HG03457 (cell line): ENCODE measurements around the gene ATN1.
A peak's percentile ranks its signal among the peaks of the same experiment; 100 is the strongest.
"Not testable (repeated sequence)": the region's sequence is repeated elsewhere in the genome, so short reads cannot be mapped to it uniquely, and the experiment has no call there.

ENCODE experiments used
- ATAC-seq: cut with Tn5 transposase; IDR thresholded peaks from one replicate; pipeline ENCODE4 v1.9.1; 2021; ENCODE audit warnings: moderate number of reproducible peaks; ENCODE audit not compliant: unreplicated experiment

The ATN1 gene

DNA sequence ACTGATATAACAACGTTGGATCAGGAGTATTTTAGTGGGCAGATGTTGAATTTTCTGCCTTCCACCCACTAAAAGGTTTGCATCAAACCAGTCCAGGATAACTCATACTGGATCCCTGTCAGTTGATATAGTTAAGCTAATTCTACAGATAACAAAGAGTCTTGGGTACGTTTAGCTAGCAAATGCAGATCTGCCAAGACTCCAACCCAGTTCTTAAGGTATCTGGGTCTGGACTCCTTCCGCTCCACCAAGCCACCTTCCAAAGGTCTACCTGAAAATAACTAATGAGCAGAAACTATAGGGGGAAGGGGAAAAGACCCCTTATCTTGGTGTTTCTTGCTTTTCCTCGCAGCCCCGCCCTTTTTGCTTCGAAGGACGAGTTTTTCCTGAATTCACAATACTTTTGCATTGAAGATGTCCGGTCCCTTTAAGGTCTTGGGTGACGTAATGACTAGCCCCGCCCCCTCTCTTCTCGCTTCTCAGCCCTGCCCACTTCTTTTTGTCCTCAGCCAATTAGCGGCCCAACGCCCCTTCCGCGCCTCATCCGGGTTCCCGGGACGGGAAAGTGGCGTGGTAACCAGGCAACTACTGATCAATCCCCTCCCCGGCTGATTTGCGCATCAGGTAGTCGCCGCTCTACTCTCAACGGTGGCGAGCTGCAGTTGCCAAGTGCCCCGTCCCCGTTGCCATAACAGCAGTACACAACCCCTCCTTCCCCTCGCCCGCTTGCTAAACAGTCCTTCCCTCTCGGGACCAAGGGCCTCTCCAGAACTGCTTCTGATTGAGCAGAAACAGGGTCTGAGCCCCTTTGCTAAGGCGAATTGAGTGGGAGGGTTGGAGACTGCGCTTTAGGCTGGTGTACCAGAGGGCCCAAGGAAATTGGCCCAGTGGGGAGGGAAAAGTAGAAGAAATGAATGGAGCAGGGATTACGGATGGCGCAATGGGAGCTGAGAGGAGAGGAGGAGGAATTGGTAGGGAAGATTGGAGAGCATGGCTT lies 23.2 kb upstream of the ATN1 start, which contains the start of gene LRRC23:
TSS of gene LRRC23 (plus strand) at position 543 of the 997 bp plus-strand sequence. CDS start 812 bp downstream, outside the sequence.
- peak; percentile 79 for ATAC-seq

GRCh38 chr12:6905414-6906040 lies 22.2 kb upstream of the ATN1 start:
- ATAC-seq, result no peak

DNA sequence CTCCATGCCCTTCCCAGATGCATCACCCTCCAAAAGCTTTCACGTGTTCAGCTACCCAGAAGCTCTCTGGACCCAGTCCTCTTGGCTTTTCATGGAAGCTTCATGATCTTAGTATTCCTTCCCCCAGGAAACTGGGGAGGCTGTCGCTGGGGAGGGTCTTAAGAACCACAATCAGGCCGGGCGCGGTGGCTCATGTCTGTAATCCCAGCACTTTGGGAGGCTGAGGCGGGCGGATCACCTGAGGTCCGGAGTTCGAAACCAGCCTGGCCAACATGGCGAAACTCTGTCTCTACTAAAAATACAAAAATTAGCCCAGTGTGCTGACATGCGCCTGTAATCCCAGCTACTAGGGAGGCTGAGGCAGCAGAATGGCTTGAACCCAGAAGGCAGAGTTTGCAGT lies 19.6 kb upstream of the ATN1 start:
- not testable (repeated sequence) for ATAC-seq

DNA sequence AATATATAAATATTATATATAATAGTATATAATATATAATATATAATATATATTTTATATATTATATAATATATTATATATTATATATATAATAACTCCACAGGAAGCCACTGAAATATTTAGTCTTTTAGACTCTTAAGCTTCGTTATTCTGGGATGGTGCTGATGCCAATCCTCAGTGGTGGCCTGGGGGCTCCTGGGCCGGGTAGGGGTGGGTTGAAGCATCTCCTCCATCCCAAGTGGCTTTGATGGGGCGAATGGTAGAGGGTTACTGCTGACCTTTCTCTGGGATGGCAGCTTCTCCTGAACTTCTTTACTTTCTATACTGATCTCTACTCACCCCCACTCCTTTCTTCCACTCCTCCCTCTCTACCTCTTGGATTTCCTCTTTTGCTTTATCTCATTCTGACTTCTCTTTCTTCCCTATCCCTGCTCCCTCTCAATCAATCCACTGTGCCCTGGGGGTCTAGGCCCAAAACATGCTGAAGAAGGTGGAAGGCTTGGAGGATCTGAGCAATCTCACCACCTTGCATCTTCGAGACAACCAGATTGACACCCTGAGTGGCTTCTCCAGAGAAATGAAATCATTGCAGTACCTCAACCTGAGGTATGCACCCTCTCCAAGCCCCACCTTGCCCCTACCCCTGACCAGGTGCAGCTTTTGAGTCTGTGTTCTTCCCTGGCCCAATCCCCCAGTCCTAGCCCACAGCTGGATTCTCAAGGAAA lies 18.2 kb upstream of the ATN1 start:
- ATAC-seq, result no peak

DNA sequence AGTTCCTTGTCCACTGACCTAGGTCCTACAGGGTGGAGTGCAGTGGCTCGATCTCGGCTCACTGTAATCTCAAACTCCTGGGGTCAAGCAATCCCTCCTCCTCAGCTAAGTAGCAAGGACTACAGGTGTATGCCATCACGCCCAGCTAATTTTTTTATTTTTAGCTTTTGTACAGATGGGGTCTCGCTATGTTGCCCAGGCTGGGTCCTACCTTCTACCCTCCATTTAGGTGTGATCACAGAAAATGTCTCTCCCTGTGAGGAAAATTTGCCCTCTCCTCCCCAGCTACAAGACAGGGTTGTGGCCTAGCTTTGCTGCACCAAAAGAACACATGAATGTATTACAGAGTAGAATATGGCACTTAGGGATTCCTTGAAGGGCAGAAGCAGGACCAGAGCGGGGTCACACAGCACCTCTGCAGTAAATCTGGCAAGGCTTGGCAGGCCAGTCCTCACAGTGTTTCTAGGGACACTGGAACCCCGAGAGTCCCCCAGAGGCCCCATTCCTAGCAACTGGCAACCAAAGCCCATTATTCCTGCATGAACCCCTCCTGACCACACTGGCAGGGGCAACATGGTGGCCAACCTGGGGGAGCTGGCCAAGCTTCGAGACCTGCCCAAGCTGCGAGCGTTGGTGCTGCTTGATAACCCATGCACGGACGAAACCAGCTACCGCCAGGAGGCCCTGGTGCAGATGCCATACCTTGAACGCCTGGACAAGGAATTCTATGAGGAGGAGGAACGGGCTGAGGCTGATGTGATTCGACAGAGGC lies 15.4 kb upstream of the ATN1 start:
- no peak for ATAC-seq

DNA sequence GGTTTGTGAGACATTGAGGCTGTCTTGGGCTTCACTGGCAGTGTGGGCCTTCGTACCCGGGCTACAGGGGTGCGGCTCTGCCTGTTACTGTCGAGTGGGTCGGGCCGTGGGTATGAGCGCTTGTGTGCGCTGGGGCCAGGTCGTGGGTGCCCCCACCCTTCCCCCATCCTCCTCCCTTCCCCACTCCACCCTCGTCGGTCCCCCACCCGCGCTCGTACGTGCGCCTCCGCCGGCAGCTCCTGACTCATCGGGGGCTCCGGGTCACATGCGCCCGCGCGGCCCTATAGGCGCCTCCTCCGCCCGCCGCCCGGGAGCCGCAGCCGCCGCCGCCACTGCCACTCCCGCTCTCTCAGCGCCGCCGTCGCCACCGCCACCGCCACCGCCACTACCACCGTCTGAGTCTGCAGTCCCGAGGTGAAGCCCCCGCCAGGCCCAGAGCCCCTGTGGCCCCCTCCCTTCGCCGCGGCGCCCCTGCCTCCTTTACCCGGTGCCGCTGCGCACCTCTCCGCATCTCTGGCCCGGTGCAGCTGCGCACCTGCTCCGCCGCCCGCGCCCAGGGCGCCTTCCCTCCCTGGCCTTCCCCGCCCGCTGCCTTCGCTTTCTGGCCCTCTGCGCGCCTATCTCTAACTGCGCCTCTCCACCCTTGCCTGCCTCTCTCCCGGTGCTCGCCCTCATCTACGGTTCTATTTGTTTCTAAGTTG lies 13.4 kb upstream of the ATN1 start, which contains the start of gene ENO2:
TSS of gene ENO2 (plus strand) at position 335 of the 701 bp plus-strand sequence. CDS start 1,253 bp downstream, outside the sequence.
- ATAC-seq, result peak; percentile 47

GRCh38 chr12:6914947-6915788 lies 12.6 kb upstream of the ATN1 start:
- ATAC-seq, result no peak

GRCh38 chr12:6915789-6916285 lies 11.9 kb upstream of the ATN1 start:
- ATAC-seq, result no peak

- ATAC-seq, result no peak
These were observed 11.1 kb upstream of the ATN1 start for GRCh38 chr12:6916426-6917200.

- no peak for ATAC-seq
These were observed 10.1 kb upstream of the ATN1 start for GRCh38 chr12:6917491-6918231.

- no peak for ATAC-seq
These were observed 8.2 kb upstream of the ATN1 start for GRCh38 chr12:6919588-6919987.

DNA sequence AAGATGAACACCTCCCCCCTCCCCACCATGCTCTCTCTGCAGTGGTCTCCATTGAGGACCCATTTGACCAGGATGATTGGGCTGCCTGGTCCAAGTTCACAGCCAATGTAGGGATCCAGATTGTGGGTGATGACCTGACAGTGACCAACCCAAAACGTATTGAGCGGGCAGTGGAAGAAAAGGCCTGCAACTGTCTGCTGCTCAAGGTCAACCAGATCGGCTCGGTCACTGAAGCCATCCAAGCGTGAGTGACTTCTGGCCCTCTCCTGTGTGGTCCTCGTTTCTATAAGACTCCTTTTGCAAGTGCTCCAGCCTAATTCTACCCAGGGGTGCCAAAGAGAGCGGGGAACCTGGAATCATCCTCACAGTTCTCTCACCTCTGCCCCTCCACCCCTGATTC lies 6.2 kb upstream of the ATN1 start:
- ATAC-seq, result no peak

DNA sequence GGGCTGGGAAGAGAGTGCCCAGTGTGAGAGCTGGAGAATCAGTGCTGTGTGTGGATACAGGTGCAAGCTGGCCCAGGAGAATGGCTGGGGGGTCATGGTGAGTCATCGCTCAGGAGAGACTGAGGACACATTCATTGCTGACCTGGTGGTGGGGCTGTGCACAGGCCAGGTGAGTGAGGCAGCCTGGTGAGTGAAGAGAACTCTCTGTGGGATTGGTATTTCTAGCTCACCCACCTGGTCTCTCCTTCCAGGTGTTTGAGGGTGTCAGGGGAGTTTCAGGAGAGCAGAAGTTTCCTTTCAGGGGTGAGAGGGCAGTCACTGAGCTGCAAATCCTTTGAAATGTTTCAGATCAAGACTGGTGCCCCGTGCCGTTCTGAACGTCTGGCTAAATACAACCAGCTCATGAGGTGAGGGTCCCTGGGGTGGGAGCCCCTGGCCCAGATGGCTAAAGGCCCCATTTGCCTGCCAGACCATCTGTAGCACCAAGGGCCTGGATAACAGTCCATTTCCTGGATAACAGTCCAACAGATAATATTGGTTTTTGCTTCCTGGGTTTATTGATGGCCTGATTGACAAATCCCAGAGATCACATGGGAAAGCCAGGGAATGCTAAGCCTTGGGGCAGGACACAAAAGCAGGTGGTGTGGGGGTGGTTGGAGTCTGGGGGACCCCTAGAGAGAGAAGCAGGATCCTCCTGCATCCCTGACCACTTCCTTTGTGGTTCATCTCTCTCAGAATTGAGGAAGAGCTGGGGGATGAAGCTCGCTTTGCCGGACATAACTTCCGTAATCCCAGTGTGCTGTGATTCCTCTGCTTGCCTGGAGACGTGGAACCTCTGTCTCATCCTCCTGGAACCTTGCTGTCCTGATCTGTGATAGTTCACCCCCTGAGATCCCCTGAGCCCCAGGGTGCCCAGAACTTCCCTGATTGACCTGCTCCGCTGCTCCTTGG lies 5.5 kb upstream of the ATN1 start:
- ATAC-seq, result no peak

- ATAC-seq, result no peak
These were observed 4.6 kb upstream of the ATN1 start for GRCh38 chr12:6923003-6923732.

DNA sequence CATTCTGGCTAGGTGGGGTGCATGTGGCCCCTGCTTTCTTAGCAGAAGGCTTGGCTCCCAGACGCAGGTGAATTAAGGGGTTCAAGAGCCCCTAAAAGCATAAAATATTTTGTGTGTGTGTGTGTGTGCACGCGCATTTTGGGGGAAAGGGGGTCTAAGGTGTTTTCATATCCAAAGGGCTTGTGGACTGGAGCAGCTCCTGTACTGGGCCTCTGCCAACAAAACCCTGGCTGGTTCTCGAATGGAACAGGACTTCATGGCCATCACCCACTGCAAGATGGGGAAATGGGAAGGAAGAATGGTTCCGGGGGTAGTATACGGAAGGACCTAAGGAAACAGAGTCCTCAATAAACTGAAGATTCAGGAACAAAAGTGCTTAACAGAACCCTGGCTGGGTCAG lies 3.9 kb upstream of the ATN1 start:
- ATAC-seq, result no peak

DNA sequence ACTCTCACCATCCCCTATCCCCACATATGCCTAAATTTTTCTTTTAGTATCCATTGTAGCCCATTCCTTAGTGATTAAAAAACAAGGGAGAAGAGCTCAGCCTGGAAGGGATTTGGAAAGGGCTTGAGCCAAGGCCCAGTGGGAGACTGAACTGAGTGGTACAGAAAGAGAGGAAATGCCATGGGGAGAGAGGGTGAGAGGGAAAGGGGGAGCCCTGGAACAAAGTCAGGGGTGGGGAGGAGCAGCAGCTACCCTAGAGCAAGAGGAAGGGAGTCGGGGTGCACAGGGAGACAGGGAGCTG lies 2.6 kb upstream of the ATN1 start:
- no peak for ATAC-seq
